Measurements from ENCODE around the gene C16orf46.
A peak's percentile ranks its signal among the peaks of the same experiment; 100 is the strongest.

Gene C16orf46

DNA sequence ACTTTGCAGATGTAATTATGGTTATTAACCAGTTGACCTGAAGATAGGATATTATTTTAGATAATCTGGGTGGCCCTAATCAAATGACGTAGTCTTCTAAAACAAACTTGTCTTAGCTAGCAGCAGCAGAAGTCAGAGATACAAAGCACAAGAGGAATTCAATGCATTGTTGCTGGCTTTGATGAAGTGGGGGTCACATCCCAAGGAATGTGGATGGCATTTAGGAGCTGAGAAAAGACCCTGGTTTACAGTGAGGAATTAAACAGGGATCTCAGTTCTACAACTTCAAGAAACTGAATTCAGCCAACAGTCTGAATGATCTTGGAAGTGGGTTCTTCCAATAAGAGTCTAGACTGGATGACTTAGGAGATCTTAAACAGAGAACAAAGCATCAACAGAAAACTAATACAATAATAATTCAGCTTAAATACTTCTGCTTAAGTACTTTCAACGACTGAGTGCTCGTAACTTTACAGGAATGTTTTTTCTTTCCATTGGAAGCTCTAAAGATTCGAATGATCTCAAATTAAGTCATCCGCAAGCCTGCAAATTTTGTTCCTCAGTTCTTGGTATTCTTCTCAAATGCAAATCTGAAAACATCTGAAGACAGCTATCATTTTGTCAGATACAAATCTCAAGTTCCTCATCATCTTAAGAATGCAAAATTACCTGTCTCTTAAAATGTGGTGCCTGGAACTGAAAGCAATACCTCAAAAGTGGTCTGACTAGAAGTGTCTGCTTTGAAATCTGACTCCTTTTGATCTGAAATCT, 3.3 kb downstream of the C16orf46 start:
- DNase-seq: no peak

DNA sequence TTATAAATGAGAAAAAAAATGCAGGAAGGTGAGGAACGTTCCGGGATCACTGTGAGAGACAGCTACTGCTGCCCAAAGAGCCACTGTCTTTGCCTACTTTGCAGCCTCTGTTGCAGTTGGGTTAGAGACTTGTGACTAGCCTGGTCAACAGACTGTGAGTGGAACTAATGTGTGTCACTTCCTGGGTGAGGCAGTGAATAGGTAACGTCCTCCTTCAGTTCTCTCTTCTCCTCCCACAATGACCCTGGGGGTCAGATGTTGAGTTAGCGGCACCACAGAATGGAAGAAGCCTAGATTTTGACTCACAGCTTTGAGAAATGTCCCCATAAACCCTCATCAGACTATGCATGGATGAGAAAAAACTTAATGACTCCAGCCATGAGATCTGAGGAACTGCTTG, 5.2 kb downstream of the C16orf46 start:
- DNase-seq: no peak

DNA sequence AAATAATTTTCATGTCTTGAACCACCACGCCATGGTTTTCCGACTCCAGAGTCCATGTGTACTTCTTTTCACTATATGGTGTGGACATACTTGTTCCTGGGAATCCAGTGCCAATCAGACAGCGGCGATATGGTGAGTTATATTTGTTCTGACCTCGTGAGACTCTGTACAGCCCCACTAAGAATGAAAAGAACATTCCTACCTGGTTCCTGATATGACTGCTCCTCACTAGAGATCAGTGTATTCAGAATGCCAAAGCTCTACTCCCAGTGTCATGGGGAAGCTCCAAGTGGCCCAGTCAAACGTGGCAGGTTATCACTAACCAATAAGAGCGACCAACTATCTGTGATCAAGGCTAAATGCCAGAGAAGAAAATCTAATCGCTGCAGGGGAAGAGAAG, 6.1 kb downstream of the C16orf46 start:
- no peak for DNase-seq

DNA sequence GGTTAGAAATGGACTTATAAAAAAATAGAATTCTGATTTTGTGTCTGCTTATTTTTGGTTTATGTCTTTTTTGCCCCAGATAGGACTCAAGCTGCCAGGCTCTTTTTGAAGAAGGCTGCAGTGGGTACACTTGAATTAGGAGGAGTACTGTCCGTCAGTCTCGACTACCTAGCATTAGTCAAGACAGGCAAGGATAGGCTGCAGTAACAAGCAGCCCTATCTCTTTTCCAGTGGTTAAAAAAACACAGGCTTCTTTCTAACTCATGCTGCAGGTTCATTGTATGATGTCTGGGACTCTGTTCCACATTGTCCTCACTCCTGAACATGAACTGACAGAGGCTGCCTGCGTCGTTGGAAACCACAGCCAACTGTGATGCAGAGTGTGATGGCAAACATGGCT, 8.0 kb downstream of the C16orf46 start:
- DNase-seq: no peak

DNA sequence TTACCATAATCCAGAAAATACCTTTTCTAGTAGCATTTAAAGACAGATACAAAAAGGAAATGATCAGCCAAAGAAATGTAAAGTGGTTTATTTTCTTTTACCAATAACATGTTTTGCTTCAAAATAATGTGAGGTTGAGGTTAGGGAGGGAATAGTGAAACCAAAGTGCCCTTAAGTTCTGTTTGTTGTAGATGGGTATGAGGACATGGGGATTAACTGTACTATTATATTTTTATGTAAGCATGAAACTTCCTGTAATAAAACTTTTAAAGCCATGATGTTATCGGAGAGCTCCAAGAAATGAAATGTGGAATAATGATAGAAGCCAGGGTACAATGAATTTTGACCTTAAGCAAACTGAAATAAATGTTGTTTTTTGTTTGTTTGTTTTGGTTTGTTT, 9.9 kb downstream of the C16orf46 start:
- no peak for DNase-seq

DNA sequence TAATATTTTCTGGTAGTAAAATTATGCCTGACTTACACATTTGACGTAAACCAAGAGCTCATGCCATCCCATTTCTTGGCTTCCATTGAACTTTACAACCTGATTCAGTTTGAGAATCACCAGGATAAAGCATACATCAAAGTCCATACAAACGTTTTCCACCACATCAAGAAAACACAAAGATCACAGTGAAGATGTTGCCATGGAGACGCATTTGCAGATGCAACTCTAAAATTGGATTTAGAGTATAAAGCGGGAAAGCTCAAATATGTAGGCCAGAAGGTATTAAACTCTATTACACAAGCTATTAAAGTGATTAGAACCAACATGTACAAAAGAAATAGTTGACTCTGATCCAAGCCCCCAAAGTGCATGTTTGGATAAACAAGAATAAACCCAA, 10.4 kb downstream of the C16orf46 start:
- DNase-seq: no peak

DNA sequence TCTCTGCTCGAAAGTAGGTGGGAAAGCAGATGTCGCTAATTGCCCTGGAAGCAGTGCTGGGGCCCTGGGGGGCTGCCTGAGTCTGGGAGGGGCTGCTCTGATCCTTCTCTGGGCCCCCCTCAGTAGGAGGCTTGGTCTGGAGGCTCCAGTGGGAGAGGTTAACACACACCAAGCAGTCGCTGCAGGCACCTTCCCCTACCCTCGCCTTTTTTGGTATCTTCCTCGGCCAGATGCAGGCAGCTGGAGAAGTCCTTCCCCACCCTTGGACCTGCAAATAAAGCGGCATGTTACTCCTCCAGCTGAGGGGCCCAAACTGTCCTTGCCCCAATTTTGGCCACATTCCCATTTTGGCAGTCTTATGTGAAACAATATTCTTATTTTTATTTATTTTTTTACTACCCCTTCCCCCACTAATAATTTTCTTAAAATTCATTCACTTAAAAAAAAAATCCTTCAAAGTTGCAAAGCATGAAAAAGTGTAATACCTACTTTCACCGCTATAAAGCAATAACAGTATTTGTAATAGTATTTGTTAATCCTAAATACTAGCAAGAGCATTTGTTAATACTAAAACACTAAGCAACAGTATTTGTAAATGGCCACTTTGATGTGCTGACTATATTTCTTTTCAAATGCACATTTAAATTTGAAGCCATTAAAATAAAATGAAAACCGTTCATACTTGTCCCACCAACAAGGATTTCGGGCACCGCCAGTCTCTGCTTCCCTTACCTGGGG, 15.0 kb downstream of the C16orf46 start:
- DNase-seq: no peak

DNA sequence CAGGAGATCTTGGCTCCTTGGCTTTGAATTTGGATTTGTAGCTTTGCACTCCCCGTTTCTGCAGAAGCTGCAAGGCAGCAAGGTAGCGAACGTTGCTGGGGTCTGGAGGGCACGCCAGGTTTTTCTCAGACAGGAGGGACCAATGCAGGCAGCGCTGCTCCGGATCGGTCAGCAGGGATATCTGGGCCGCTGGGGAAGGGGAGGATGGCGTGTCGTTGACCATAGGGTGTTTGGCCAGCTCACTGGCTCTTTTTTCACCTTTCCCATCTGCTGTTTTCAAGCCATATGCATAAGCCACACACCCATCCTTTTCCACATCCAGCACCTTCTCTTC, 15.8 kb downstream of the C16orf46 start:
- DNase-seq: no peak

DNA sequence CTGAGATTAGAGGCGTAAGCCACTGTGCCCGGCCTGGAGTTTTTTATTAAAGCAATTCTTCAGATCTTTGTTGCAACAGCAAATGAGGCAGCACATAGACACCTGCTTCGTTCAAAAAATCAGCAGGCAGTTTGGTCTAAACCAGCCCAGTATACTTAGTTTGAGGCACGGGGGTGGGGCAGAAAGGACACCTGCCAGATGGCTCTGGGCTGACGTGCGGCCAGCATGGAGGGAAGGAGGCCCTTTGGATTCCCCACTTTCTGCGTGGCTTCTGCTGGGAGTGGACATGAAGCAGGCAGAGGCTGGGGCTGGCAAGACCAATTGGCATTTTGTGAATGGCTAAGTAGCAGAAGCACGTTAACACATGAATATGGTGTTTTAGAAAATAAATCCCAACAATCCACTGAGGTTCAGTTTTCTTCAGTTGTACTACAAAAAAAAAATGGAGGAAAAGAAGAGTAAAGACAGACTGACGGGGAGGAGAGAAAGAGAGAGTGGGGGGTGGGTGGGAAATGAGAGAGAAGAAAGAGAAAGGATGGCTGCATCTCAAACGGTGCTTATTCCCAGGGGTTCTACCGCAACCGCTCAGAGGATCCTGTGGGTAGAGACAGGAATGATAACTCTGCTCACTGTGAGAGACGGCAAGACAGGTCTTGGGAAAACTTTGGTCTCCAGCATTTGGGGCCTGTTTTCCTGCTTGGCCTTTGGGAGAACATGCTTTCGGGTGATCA, 16.3 kb downstream of the C16orf46 start:
- no peak for DNase-seq

DNA sequence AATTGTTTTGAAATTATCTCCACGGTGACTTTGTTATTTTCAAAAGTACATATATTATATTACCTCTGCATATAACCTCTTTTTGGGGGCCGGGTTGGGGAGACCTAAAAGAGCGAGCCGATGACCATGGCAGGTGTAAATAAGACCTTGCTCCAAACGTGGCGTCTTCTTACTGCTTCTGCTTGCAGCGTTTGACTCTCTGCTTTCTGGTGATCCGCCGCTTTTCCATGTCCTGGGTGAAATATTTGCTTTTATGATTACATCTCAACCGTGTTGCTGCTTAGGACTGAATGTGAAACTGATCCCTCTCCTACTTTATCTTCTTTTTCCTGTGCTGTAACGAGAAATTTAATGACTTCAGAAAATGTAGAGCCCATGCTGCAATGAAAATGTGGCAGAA, 23.3 kb downstream of the C16orf46 start:
- DNase-seq: no peak

DNA sequence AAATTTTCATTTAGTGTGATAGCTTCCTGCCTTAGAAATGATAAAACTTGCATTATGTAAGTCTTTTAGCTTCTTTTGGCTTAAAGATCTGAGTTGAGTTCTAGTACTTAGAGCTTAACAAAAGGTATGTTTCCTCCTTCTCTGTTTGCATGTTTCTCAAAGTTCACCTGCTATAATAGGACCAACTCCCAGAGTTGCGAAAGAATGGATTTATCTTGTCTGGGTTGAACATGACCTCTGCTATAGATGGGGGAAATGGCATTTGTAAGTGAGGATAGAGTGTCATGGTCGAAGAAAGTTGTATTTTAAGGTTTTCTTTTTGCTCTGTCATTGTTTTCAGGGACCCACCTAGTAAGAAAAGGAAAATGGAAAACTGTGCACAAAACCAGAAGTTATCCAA, 34.2 kb downstream of the C16orf46 start:
- DNase-seq: no peak

DNA sequence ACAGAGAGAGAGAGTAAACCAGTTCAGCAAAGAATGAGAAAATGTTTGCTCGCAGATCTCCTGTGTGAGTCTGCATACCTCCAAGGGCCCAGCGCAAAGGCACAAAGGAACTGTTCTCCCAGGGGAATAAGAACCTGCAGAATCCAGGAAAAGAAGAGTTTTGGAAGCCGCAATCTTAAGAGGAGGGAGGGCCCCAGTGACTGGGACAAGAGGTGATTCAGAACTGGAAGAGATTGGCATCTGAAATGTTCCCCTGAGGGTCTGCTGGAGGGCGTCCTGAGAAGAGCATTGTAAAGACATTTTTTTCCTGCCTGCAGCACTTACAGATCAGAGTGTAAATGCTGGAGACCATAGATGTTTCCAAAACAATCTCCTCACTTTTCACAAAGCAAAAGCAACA, 35.3 kb downstream of the C16orf46 start:
- DNase-seq: no peak

DNA sequence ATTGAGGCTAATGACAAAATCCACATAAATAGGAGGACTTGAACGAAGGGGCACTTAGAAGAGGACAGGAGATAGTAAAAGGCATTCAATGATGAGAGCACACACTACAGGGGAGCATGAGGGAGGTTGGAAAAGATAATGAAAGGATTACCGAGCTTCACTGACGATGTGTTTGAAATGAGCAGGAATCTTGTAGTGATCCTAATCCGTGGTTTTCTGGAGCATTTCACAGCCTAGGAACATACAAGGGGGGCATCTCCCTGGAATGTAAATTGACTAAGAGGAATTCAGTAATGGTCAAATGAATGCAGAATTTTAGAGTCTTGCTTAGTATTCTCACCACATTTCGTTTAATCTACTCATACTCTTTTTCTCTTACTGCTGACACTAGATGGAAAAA, 36.2 kb downstream of the C16orf46 start:
- peak; percentile 67 for DNase-seq

DNA sequence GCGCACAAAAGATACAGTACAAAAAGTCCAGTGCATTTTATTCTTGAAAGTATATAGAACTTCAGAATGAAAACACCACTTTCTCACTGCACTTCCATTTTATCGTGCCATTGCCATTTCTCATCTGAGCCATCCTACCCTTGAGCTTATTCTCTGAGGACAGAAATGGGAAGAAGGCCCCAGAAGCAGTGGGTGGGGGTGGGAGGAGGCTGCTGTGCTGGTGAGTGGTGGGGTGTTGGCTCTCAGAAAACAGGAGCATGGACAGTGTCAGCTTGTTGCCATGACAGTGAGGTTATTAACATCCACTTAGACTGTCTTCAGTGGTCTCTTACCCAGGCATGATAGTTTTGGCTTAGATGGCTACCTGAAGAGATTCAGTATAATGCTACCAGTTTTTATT, 36.9 kb downstream of the C16orf46 start:
- no peak for DNase-seq

DNA sequence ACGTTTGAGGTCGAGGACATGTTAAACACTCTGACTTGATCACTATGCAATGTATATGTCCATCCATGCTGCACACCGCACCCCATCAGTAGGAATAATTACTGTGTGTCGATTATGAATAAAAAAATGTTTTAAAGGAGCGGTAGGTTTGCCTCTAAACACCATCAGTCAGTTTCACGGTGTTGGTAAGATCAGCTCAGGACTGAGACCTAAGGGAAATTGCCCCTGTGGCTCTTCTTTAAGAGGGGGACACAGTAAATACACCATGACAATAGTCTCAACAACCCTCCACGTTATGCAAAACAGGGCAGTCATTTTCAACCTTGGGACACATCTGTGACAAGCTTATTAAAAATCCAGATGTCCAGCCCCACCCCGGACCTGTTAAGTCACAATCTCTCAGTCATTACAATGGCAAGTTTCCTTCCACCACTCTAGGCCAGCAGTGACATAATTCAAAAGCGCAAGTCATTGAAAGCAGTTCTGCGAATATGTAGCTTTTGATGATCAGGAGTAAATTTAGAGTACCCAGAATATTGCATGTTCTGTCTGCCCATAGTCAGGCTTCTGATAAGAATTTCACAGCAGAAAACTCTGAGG, 40.2 kb downstream of the C16orf46 start:
- no peak for DNase-seq

DNA sequence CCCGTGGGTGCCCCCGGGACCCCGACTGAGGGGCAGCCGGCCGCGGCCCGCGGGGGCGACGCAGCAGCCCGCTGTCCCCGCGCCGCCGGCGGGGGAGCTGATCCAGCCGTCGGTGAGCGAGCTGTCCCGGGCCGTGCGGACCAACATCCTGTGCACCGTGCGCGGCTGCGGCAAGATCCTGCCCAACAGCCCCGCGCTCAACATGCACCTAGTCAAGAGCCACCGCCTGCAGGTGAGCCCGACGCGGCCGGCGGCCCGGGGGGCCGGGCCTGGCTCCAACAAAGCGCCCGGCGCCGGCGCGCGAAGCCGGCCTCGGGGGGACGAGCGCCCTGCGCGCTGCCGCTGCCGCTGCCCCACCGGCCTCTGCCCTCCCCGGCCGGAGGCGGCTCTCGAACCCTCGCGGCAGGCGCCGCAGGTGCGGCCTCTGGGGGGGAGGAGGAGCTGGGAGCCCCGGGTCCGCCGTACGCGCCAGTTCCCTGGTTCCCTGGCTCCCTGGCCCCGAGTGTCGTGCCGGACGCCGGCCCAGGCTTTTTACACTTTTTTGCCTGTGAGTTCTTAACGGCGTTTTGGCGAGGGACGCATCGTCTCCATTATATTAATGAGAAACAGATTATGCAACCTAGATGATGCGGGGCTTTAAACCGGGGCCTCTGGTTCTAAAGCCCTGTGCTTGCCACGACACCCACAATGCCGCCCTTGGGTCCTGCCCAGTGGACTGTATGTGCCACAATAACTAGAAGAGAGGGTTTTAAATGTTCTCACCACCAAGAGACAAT, 40.9 kb downstream of the C16orf46 start:
- DNase-seq: peak; percentile 9

DNA sequence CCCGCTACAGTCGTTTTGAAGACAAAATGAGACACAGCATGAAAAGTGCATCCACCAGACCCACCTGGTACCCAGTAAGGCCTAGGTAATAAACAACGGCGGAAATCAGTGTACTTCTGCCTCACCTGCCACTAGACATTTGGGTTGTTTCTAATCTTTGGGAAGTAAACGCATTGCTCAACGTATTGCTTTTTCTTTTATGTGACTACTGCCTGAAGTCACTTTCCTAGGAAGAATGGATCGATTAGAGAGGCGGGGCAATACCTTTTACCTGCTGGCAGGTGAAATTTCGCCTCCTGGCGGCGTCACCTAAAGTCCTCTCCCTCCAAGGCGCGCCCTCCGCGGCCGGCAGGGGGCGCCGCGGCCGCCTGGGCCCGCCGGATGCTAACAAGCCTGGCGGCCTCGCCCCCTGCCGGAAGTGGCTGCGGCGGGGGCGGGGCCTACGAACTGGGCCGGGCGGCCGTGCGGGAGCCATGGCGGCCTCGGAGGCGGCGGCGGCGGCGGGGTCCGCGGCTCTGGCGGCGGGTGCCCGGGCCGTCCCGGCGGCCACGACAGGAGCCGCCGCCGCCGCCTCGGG, 41.6 kb downstream of the C16orf46 start, which contains the start of gene ATMIN:
Gene ATMIN (plus strand): TSS at position 445 of the 577 bp plus-strand sequence. CDS start 29 bp downstream, at position 474.
- DNase-seq: peak; percentile 84

DNA sequence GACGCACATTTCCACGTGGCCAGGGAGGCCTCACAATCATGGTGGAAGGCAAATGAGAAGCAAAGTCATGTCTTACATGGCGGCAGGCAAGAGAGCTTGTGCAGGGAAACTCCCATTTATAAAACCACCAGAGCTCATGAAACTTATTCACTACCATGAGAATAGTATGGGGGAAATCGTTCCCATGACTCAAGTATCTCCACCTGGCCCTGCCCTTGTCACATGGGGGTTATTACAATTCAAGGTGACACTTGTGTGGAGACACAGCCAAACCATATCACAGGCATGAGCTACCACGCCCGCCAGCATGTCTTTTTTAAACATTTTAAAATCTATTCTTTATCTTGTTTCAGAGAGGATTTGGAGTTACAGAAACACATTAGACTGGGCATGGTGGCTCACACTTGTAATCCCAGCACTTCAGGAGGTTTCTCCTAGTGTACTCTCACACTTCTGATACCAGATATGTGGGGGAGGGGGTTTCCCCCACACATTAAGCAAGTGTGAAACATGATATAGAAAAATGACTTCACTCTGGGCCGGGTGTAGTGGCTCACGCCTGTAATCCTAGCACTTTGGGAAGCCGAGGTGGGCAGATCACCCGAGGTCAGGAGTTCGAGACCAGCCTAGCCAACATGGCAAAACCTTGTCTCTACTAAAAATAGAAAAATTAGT, 47.0 kb downstream of the C16orf46 start:
- DNase-seq: no peak

DNA sequence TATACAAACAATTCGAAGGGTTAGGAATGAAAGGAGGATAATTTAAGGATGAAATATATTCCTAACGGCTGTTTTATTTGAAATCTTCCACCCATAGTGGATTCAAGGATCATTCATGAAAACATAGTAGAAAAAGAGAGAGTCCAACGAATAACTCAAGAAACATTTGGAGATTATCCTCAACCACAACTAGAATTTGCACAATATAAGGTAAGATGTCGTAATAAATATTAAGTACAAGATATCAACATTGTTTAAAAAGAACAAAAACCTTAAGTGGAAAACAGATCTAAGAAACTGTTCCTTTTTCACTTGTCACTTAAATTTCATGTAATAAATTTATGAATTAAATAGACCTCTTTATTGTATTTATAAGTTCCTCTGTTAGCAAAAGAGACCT, 50.6 kb downstream of the C16orf46 start:
- DNase-seq: no peak

DNA sequence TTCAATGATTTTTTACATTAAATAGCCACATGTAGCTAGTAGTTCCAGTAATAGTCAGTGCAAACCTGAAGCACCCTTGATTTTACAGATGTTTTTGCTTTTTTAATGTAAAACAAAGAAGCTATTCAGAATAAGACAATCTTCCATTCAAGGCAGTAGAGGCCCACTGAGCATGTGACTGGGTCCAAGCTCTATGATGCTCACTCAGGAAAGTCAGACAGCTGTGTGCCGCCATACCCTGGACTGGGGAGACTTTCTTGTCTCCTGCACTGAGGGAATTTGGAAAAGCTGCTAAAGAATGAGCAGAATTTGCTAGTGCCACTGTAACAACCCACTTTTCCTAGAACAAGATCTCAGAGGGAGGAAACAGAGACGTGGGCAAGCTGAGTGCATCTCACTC, 58.5 kb downstream of the C16orf46 start:
- DNase-seq: no peak

DNA sequence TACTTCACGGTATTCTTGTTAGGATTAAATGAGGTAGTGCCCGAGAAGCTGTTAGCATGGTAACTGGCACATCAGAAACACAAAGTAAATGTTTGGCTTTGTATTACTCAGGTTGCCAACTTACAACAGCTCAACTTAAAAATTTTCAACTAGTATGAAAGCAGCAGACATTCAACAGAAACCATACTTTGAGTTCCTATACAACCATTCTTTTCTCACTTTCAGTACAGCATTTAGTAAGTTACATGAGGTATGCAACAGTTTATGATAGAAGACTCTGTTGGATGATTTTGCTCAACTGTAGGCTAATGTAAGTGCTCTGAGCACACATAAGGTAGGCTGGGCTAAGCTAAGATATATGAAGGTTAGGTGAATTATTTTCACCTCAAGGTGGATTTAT, 62.4 kb downstream of the C16orf46 start:
- DNase-seq: no peak

DNA sequence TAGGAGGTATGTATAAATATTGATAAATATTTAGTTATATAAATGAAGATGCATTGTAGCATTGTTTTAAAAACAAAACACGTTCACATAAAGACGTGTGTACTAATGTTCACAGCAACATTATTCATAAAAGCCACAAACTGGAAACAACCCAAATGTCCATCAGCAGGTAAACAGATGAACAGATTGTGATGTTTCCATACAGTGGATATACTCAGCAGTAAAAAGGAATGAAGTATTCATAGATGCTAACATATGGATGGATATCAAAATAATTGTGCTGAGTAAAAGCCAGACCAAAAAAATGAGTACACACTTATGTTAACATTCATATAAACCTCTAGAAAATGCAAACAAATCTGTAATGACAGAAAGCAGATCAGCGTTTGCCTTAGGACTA, 64.1 kb downstream of the C16orf46 start:
- no peak for DNase-seq
